IPS-11a (cell line): Measurements from ENCODE around the gene PCYOX1L.

ENCODE experiments used
- H3K4me3 ChIP-seq: one replicate; pipeline ENCODE4 v1.5.1; 2013; ENCODE audit warnings: low read depth, low read length, control low read depth

The PCYOX1L gene

DNA sequence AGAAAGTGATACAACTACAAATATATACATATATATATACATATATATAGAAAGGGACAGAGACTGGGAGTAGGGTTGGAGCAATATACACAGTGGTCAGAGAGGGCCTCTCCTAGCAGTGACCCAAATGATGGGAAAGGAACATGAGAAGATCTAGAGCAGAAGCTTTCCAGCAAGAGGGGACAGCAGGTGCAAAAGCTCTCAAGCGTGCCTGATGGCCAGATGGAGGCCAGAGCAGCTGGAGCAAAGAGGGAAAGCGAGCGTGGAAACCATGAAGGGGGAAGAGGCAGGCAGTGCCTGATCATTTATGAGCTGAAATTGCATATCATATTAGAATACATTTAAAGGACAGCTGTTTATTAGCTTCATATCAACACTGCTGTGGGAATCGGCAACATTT is 20.1 kb upstream of the PCYOX1L start:
- no peak overlapping the region for H3K4me3 ChIP-seq

DNA sequence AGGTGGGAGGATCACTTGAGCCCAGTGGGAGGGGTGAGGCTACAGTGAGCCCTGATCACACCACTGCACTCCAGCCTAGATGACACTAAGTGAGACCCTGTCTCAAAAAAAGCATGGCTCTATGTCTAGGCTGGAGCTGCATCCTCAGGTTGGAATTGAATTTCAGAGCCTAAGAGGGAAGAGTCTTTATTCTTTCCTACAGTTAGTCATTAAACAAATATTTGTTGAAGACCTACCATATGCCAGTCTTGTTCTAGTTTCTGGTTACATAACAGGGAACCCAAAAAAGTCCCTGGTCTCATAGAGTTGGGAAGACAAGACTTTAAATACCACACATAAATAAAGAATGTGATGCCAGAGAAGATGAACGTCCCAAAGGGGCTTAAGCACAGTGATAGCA is 19.5 kb upstream of the PCYOX1L start:
- no peak overlapping the region for H3K4me3 ChIP-seq

DNA sequence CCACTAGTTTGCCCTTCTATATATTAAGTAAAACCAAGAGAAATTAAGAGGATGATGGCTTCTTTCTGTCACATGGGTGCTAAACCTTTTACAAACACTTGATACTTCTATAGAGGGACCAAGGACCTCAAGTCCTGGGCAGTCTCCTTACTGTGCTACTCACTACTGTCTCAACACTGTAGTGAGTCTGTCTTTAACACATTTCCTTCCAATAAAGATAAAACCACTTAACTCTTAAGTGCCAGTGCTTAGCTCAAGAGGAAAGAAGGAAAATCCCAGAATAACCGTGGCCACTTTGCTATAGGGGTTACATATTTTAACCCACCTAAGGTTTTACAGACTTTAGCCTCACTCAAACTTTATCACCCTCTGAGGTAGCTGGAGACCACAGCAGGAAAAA is 16.9 kb upstream of the PCYOX1L start:
- H3K4me3 ChIP-seq = no peak overlapping the region

DNA sequence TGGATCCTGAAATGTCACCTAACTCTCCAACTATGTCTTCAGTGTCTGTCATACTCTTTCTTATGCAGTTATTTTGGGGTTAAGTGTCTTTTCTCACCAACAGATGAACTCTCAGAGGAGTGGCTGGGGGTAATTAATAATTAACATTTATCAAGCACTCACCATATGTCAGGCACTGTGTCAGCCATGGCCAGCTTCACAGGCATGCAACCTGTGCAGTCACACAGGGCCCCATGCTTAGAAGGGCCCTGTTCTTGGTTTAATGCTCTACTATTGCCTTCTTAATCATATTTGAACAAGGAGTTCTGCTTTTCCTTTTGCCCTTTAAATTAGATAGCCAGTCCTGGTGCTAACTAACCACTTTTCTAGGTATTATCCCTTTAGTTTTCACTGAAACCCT is 16.0 kb upstream of the PCYOX1L start:
- H3K4me3 ChIP-seq = no peak overlapping the region

DNA sequence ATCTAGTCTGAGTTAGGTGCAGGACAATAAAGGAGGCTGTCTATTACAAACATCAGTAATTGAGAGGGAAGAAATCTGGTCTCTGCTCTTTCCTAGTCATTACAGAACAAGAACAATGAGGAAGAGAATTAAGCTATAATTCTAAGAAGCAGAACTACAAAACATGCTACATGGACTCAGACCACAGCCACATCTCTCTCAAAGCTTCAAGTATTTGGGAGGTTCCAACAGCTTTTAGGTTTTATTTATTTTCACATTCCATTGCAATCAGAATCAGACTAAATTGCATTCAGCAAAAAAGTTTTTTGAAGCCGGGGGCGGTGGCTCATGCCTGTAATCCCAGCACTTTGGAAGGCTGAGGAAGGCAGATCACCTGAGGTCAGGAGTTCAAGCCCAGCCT is 13.7 kb upstream of the PCYOX1L start:
- no peak overlapping the region for H3K4me3 ChIP-seq

DNA sequence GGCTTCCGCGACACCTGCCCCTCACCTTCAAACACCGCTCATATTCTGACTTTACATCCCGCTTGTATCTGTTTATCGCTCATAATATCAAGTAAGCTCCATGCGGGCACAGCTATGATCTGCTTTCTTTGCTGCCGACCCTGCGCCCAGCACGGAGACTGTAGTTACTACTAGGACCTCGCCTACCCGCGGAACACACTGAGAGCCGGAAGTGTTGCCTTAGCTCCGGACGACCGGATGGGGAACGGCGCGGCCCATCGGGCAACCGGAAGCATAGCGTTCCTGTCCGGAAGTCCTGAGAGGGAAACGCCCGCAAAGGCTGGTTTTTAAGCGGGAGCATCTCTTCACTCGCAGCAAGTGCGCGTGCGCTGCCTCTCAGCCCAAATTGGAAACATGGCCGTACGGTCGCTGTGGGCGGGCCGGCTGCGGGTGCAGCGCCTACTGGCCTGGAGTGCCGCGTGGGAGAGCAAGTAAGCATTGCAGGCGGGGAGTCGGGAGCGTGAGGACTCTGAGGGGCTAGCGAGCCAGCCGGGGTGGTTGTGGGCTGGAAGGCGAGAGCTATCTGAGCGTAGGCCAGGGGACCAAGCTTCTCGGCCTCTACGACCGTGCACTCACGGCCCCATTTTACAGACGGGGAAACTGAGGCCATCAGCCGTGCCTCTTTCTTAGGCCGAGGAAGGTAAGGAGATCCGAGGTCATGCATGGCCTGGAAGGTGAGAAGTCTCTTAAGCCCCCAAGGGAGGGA is 12.5 kb upstream of the PCYOX1L start, which contains the start of gene GRPEL2:
Gene GRPEL2, plus strand, starts transcription at position 353 of the 745 bp plus-strand sequence. Its CDS starts 41 bp downstream, at position 394.
- peak within 1 kb of the TSS; percentile 96 for H3K4me3 ChIP-seq

DNA sequence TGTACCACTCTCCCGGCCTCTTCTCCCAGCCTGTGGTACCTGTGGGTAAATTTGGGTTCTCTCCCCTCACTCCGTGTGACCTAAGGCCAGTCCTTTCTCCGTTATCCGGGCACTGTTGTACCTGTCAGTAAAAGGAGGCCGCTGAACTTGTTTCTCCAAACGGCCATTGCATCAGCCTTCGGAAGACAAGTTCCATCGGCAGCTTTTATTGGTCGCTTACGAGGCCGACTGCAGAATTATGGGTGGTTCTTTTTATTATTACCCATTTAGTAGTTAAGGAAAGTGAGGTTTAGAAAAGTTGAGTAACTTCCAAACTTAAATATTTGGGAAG is 12.0 kb upstream of the PCYOX1L start:
- H3K4me3 ChIP-seq = peak overlapping the region; percentile 96

DNA sequence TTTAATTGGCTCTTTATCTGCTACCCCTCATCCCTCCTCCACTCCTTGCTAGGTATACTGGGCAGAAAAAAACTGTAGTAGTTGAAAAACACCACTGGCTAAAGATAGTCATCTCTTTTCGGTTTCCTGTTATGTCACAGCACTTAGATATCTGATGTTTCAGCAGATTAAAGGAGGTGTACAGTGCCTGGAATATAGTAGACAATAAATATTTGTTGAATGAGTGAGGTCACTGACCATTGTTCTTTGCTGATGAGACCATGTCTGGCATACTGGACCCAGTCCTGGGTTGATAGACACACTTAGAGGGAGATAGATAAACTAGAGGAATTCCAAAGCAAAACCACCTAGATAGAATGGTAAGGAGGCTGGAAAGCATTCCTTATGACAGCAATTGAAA is 9.3 kb upstream of the PCYOX1L start:
- H3K4me3 ChIP-seq = no peak overlapping the region

DNA sequence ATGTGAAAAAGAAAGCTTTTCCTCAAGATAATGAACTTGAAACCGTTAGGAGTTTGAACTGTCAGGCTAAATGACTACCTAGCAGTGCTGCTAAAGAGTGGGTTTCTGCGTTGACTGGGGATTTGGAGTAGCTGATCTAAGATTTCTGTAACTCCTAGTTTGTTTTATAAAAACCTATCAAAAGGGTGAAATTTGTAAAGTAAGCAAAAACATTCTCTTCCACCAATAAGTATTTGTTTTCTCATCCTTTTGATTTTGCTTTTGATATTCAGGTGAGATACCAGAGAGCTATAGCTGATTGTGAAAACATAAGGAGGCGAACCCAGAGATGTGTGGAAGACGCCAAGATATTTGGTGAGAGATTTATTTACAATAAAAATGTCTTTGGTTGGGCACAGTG is 8.5 kb upstream of the PCYOX1L start:
- no peak overlapping the region for H3K4me3 ChIP-seq

DNA sequence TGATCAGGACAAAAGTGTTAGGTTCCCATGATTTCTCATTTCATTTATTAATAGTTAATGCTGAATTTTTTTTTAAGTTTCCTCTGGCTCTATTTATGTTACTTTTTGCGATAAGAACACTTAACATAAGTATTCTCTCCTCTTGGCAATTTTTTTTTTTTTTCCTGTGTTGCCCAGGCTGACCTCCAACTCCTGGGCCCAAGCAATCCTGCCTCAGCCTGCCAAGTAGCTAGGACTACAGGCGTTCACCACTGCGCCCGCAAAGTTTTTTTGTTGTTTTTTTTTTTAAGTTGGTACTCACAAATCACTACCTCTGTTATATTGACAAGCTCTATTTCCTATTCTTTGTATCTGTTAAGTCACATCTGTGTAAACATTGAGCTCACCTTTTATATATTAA is 5.7 kb upstream of the PCYOX1L start:
- no peak overlapping the region for H3K4me3 ChIP-seq

DNA sequence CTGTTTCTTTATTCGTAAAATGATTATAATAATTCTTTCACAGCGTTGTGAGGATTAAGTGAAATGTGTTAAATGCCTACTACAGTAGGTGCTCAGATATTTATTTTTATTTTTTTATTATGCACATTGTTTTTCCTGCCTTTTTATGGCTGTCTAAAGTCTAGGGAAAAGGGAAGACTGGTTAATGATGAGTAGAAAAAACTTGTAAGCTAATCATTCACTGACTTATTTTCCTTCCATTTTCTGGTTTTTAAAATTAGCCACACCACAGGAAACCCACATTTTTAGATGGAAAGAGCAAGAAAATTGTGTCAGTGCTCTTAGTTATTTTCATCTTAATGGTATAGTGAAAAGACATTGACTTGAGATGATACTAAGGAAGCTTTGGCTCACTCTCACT is 3.9 kb upstream of the PCYOX1L start:
- H3K4me3 ChIP-seq = no peak overlapping the region

DNA sequence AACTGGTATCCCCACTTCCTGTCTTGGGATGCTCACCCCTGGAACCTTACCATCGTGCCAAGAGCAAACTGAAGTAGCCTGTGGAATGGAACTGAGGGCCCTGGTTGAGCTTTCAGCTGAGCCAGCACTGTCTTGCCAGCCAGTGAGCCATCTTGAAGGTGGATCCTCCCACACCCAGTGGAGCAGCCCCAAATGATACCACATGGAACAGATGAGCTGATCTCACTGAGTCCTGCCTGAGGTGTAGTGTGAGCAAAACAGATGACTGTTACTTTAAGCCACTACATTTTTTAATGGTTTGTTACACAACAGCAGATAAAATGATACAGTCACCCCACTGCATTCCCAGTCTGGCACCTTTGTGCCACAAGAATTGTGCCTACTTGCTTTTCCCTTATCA is 2.2 kb upstream of the PCYOX1L start:
- H3K4me3 ChIP-seq = no peak overlapping the region

DNA sequence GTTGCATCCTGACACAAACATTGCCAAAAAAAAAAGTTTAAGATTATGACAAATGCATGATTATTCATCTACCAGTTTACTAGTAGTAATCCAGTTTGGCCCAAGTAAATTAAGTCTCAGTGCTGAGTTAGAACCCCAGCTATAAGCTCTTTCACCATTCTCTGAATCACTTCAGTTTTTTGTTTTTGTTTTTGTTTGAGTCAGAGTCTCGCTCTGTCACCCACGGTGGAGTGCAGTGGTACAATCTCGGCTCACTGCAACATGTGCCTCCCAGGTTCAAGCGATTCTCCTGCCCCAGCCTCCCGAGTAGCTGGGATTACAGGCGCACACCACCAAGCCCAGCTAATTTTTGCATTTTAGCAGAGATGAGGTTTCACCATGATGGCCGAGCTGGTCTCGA is 1.5 kb upstream of the PCYOX1L start:
- no peak overlapping the region for H3K4me3 ChIP-seq

DNA sequence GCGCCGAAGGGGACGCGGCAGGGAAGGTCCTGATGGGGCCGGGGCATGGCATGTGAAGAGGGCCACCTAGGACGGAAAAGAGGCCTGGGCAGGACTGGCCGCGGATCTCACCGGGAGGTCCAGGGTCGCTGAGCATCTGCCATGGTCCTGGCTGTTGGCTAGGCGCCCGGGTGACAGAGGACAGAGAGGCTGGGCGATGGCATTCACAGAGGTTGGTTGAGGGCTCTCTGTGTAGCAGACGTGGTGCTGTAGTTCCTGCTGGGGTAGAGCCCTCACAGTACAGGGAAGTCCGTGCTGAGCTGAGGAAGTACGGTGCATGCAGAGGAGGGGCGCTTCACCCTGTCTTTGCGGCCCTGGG is 427 bp downstream of the PCYOX1L start:
- H3K4me3 ChIP-seq = peak overlapping the region; percentile 79

DNA sequence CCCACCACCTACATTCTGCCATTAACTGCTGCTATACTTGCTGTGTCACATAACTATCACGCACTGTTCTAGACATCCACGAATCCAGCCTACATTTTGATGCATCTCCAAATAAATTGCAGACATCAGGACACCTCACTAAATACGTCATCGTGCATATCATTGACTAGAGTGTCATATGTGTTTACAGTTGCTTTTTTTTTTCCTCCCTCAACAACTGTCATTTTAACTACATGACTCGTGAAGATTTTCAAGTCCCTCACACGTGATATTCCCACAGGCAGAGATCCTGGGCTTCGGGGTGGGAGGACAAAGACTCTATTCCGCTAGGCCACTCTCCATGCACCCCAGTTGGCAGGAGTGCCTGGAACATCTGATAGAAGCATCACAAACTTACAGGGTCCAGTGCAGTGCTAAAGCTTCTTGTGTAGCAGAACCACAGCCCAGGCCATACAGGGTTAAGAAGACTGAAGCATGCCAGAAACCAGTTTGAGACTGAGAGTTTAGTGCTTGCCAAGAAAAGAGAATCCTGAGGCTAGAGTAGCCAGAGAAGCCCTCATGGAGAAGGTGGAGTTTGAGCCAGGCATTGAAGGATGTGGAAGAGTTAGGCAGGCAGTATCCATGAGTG is 1.1 kb downstream of the PCYOX1L start:
- no peak overlapping the region for H3K4me3 ChIP-seq

DNA sequence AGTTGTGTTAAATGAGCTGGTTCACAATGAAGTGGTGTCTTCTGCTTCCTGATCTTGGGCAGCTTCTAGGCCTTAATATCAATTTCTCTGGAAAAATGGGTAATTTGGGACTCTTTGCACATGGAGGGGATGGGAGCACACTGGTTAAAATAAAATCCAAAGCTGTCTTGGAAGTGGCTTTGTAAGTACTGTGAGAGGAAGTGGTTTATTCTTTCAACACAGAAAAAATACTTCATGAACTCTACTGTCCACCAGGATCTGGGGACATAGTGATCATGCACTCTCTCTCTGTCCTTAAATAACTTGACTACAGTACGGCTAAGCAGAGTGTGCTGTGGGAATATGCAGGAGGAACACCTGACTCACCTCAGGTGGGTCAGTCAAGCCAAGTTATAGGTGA is 2.4 kb downstream of the PCYOX1L start:
- no peak overlapping the region for H3K4me3 ChIP-seq

DNA sequence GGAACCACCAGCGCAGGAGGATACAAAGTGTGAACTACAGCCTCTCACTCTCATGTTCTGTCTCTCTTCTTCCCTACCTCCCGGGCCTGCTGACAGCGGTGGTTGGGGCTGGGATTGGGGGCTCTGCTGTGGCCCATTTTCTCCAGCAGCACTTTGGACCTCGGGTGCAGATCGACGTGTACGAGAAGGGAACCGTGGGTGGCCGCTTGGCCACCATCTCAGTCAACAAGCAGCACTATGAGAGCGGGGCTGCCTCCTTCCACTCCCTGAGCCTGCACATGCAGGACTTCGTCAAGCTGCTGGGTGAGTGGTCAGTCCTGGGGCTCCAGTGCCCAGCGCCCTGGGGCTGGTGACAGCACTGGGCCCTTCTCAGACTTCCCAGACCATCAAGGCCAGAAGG is 4.7 kb downstream of the PCYOX1L start:
- no peak overlapping the region for H3K4me3 ChIP-seq

DNA sequence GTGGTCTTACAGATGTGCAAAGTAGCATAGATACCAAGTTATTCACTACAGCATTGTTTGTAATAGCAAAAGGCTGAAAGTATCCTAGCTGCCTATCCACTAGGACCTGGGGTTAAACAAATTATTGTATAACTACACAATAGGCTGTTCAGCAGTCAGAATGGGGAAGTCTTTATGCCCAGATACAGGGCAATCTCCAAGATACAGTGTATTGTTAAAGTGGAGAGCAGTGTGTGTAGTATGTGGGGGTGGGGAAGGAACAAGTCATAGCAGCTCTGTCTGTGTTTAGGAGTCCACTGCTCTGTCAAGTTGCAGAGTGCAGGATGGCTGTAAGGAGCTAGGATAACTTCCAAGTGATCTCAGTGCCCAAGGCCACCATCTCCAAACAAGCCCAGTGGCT is 5.5 kb downstream of the PCYOX1L start:
- no peak overlapping the region for H3K4me3 ChIP-seq

DNA sequence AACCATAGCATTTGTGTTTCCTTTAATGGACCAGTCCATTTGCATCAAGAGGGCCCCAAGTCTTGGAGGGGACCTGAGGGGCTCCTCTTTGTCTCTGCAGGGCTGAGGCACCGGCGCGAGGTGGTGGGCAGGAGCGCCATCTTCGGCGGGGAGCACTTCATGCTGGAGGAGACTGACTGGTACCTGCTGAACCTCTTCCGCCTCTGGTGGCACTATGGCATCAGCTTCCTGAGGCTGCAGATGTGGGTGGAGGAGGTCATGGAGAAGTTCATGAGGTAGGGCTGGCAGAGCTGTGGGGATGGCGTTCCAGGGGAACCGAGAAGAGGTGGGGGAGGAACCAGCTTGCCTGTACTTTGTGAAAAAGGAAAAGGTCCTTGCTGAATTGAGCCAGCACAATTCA is 6.1 kb downstream of the PCYOX1L start:
- no peak overlapping the region for H3K4me3 ChIP-seq

DNA sequence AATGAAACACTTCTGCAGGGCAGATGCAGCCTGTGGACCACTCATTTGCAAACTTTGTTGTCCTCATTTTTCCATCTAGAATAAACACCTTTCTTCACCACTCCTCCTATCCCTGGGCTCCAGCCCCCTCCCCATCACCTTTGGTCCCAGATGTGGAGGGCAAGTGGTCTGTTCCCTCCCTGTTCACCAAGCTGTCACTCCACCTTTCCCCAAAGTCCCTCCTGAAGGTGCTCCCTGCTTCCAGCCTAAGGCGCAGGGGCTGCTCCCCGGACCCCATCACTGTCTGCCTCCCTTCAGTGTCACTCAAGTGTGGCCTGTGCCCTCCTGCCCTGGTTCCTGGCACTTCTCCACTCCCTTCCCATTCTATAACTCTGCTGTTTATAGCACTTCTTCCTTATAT is 6.9 kb downstream of the PCYOX1L start:
- H3K4me3 ChIP-seq = no peak overlapping the region

DNA sequence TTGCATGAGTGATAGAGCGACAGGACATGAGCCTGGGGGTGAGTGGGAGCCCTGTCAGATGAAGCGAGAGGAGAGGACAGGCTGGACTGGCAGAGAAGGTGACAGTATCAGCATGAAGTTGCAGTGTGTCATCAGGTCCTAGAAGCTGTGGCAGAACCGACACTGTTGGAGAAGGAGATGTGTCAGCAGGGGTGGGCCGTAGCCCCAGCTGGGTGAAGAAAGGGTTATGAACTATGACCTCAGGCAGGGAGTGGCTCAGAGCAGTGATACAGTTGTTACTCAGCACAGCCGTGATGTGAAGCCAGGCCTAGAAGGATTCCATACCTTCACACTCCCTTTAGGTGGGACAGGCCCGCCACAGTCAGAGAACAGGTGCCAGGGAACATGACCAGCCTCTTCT is 7.6 kb downstream of the PCYOX1L start:
- no peak overlapping the region for H3K4me3 ChIP-seq

DNA sequence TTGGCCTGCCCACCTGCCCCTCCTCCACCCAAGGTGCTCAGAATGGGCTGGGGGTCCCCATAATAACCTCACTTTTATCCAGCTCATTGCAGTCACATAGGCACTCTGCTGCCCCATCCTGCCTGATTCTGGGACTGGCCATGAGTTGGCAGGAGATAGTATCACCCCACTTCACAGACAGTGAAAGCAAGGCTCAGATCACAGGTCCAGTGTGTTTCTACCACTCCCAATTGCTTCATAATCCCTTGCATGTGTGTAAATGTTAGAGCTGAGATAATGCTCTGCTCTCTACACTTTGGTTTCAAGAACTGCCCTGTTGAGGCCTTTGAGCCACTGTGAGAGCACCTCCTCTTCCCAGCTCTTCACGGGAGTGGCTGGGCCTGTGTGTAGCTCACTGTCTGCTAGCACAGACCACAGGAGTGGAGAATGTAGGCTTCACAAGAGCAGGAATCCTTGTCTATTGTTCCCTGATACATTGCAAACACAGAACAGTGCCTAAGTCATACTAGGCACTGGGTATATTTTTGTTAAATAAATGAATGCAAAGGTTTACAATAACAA is 8.4 kb downstream of the PCYOX1L start:
- H3K4me3 ChIP-seq = no peak overlapping the region
